Parathyroid adenoma (tissue), 2 donors: ENCODE measurements around the gene DTYMK.
A peak's percentile ranks its signal among the peaks of the same experiment; 100 is the strongest.

Experiments used
- H2AFZ ChIP-seq: fragments of 300-600 bp; sonication (generic); one replicate; pipeline ENCODE4 v1.7.0; 2017; ENCODE audit warnings: antibody characterized with exemption, mild to moderate bottlenecking
- H3K27ac ChIP-seq: fragments of 300-600 bp; sonication (generic); one replicate; pipeline ENCODE4 v1.7.0; 2017
- H3K27me3 ChIP-seq: fragments of 300-600 bp; sonication (generic); one replicate; pipeline ENCODE4 v1.7.0; 2017; ENCODE audit warnings: low read length; ENCODE audit not compliant: control insufficient read depth, insufficient read depth
- H3K36me3 ChIP-seq: fragments of 300-600 bp; sonication (generic); one replicate; pipeline ENCODE4 v1.7.0; 2017; ENCODE audit warnings: low read length; ENCODE audit not compliant: control insufficient read depth, insufficient read depth
- H3K4me1 ChIP-seq: fragments of 300-600 bp; sonication (generic); one replicate; pipeline ENCODE4 v1.7.0; 2017; ENCODE audit warnings: control low read depth
- H3K4me2 ChIP-seq: fragments of 300-600 bp; sonication (generic); one replicate; pipeline ENCODE4 v1.7.0; 2017; ENCODE audit warnings: low read length
- H3K4me3 ChIP-seq: fragments of 300-600 bp; sonication (generic); one replicate; pipeline ENCODE4 v1.7.0; 2017; ENCODE audit warnings: low read depth, low read length
- H3K79me2 ChIP-seq: fragments of 300-600 bp; sonication (generic); one replicate; pipeline ENCODE4 v1.7.0; 2017; ENCODE audit warnings: control low read depth
- H3K9ac ChIP-seq: fragments of 300-600 bp; sonication (generic); one replicate; pipeline ENCODE4 v1.7.0; 2017; ENCODE audit warnings: mild to moderate bottlenecking
- H3K9me3 ChIP-seq: fragments of 300-600 bp; sonication (generic); one replicate; pipeline ENCODE4 v1.7.0; 2017; ENCODE audit warnings: low read length; ENCODE audit not compliant: control insufficient read depth
- TF ChIP-seq, protein P1 (sequence below): fragments of 300-600 bp; sonication (generic); IDR thresholded peaks from one replicate; pipeline ENCODE4 v1.7.0; 2017; ENCODE audit warnings: antibody characterized with exemption, mild to moderate bottlenecking
- donor health status: primary hyperparathyroidism.

DTYMK gene

DNA sequence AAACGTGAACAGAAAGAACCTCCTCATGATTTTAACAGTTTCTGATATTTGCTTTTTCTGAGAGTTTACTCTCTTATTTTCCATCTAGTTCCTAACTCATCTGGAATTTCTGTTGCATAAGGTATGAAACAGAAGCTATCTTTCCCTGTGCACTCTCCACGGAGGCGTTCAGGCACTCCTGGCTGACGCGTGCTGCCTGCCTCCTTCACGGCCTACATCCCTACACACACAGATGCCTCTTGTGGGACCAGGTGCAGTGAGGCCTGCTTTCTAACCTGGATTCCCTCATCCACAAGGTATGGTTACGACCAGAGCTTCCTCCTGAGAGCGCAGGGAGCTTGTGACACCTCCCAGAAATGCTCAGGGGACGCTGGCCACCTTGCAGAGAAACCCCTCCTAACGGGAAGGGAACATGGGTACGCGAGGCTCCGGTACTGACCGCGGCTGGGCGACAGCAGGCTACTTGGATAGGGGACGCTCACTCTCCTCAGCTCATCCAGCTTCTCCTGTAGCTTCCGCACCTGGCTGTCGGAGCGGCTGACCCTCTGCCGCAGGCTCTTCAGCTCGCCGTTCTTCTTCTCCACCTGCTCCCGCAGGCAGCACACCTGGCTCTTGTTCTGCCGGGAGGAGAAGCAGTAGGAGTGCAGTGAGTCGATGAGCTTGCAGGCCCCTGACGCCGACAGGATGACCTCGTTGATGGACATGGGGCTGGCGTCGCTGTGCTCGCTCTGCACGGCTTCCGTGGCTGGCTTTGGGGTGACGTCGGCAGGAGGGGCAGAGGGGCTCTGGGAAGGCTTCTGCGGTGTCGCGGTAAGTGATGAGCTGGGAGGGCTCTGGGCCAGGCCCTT lies 53.9 kb downstream of the DTYMK start:
- Histone ChIP-seq H3K9me3 (no peaks in the 10 kb centered on the region), H3K79me2 (peaks cover 49% of the 10 kb centered on the region), H3K27me3 (no peaks in the 10 kb centered on the region), H3K4me3 (no peak overlapping the region), H3K4me1 (peaks cover 7% of the 10 kb centered on the region), H3K36me3 (no peaks in the 10 kb centered on the region), H3K9ac (no peak overlapping the region), H3K4me2 (no peak overlapping the region), H3K27ac (no peak overlapping the region), H2AFZ (no peak overlapping the region)
- TF ChIP-seq, protein P1, sequence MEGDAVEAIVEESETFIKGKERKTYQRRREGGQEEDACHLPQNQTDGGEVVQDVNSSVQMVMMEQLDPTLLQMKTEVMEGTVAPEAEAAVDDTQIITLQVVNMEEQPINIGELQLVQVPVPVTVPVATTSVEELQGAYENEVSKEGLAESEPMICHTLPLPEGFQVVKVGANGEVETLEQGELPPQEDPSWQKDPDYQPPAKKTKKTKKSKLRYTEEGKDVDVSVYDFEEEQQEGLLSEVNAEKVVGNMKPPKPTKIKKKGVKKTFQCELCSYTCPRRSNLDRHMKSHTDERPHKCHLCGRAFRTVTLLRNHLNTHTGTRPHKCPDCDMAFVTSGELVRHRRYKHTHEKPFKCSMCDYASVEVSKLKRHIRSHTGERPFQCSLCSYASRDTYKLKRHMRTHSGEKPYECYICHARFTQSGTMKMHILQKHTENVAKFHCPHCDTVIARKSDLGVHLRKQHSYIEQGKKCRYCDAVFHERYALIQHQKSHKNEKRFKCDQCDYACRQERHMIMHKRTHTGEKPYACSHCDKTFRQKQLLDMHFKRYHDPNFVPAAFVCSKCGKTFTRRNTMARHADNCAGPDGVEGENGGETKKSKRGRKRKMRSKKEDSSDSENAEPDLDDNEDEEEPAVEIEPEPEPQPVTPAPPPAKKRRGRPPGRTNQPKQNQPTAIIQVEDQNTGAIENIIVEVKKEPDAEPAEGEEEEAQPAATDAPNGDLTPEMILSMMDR, result no peak

DNA sequence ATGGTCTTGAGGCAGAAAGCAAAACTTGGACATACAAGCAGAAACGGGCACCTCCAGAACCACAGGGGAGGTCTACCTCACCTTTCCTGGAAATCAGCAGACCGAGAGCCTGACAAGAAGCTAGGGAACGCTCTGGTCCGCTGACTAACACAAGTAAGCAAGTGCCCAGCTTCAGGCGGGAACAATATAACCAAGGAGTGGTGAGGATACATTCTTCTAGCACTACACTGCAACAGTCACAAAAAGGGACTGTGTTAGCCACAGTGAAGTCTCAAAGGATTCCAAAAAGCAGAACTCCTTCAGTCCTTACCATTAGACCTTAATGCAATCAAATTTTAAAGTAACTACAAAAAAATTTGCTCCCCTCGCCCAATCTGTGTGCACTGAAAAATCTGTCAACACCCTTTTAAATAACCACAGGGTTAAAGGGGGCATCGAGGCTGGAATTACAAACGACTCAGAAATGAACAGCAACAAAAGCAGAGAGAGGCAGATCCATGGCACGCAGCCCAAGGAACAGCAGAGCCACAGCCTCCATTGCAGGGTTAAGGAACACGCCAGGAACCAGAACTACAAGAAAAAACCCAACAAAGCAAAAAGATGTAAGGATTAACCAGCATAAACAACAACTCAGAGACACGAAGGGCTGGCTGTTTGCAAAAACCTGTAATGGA lies 56.7 kb downstream of the DTYMK start:
- no peak overlapping the region for H3K27ac ChIP-seq
- TF ChIP-seq, protein P1, result no peak
- no peak overlapping the region for H3K9ac ChIP-seq
- H3K9me3 ChIP-seq, result no peaks in the 10 kb centered on the region
- H3K36me3 ChIP-seq, result no peaks in the 10 kb centered on the region
- H3K4me1 ChIP-seq, result peaks cover 9% of the 10 kb centered on the region
- H3K4me2 ChIP-seq, result peak overlapping the region; percentile 32
- H2AFZ ChIP-seq, result no peak overlapping the region
- H3K79me2 ChIP-seq, result peaks cover 46% of the 10 kb centered on the region
- no peaks in the 10 kb centered on the region for H3K27me3 ChIP-seq
- no peak overlapping the region for H3K4me3 ChIP-seq

DNA sequence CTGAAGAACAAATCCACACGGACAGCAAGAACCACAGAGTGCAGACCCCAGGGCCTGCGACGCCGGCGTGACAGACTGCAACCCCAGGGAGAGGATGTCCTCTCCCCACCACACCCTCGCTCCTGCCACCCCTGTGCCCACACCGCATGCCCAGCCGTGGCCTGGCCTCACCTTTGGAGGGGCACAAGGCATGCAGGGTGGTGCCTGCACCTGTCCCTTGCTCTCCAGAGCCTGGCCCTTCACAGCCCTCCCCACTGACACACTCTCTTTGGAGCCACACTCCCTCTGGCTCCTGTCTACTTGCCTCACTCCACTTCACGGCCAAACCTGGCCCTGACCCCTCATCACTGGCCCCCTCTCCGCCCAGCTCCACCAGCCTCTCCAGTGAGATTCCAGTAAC lies 58.9 kb downstream of the DTYMK start:
- peaks cover 9% of the 10 kb centered on the region for H3K4me1 ChIP-seq
- peaks cover 41% of the 10 kb centered on the region for H3K79me2 ChIP-seq
- no peaks in the 10 kb centered on the region for H3K36me3 ChIP-seq
- H2AFZ ChIP-seq, result no peak overlapping the region
- no peaks in the 10 kb centered on the region for H3K27me3 ChIP-seq
- TF ChIP-seq, protein P1, result no peak
- H3K9me3 ChIP-seq, result no peaks in the 10 kb centered on the region
- H3K4me2 ChIP-seq, result no peak overlapping the region
- H3K27ac ChIP-seq, result no peak overlapping the region
- no peak overlapping the region for H3K4me3 ChIP-seq
- no peak overlapping the region for H3K9ac ChIP-seq
